ENCODE results near the gene EPHA3.

- no peak for TF ChIP-seq CTCF (IDR thresholded peaks at IDR 0.05 in 4 of 5, conservative IDR thresholded peaks at IDR 0.05 in 1 of 5)
- no peak for TF ChIP-seq POLR2A (IDR thresholded peaks at IDR 0.05)
Observed at GRCh38 chr3:89173546-89173945, 66.1 kb downstream of the EPHA3 start.

Measured in gastrocnemius medialis (tissue), 4 donors.